ENCODE data around the gene WDR3.
"Not testable (repeated sequence)": the region's sequence is repeated elsewhere in the genome, so short reads cannot be mapped to it uniquely, and the experiment has no call there.

The WDR3 gene

DNA sequence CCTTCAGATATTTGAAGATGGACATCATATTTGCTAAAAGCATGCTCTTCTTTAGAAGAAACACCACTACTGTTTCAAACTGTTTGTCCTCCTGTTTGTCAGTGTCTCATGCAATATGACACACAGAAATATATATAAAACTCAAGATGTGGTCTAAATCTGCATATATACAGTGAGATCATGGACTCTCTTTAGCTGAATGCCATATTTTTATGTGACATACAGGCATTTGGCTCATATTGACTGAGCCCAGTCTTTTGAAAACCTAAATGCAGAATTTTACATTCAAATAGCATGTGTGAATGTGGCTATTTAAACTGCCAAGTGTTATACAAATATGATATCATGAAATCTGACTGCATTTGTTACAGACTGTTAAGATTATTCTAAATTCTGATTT, 18.5 kb upstream of the WDR3 start:
- Histone ChIP-seq H3K4me2 (ENCODE audit: low read length) (no peak overlapping the region), H3F3A (ENCODE audit: insufficient read depth, low read length) (no peaks in the 10 kb centered on the region), H3K9me3 (ENCODE audit: low read length) (no peaks in the 10 kb centered on the region), H3K9me2 (ENCODE audit: low read depth, low read length) (no peaks in the 10 kb centered on the region), H3K79me2 (ENCODE audit: insufficient read depth, low read length) (no peaks in the 10 kb centered on the region), H3K27me3 (ENCODE audit: insufficient read depth, low read length) (no peaks in the 10 kb centered on the region), H2AFZ (ENCODE audit: low read length) (no peak overlapping the region), H3K9ac (ENCODE audit: low read length) (no peak overlapping the region), H3K4me3 (ENCODE audit: low read depth, low read length, poor library complexity, severe bottlenecking) (no peak overlapping the region), H3K27ac (ENCODE audit: low read depth, low read length, poor library complexity, severe bottlenecking) (no peak overlapping the region), H4K20me1 (ENCODE audit: insufficient read depth, low read length) (no peaks in the 10 kb centered on the region), H3K4me1 (ENCODE audit: insufficient read depth, low read length, severe bottlenecking) (no peaks in the 10 kb centered on the region), H3K36me3 (ENCODE audit: insufficient read depth, low read length) (peaks cover 51% of the 10 kb centered on the region)
- no peak for TF ChIP-seq EZH2 (IDR thresholded peaks at IDR 0.05; ENCODE audit: borderline replicate concordance, low read length)
- TF ChIP-seq, protein P1, sequence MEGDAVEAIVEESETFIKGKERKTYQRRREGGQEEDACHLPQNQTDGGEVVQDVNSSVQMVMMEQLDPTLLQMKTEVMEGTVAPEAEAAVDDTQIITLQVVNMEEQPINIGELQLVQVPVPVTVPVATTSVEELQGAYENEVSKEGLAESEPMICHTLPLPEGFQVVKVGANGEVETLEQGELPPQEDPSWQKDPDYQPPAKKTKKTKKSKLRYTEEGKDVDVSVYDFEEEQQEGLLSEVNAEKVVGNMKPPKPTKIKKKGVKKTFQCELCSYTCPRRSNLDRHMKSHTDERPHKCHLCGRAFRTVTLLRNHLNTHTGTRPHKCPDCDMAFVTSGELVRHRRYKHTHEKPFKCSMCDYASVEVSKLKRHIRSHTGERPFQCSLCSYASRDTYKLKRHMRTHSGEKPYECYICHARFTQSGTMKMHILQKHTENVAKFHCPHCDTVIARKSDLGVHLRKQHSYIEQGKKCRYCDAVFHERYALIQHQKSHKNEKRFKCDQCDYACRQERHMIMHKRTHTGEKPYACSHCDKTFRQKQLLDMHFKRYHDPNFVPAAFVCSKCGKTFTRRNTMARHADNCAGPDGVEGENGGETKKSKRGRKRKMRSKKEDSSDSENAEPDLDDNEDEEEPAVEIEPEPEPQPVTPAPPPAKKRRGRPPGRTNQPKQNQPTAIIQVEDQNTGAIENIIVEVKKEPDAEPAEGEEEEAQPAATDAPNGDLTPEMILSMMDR (IDR thresholded peaks at IDR 0.05; ENCODE audit: low read length) = no peak

DNA sequence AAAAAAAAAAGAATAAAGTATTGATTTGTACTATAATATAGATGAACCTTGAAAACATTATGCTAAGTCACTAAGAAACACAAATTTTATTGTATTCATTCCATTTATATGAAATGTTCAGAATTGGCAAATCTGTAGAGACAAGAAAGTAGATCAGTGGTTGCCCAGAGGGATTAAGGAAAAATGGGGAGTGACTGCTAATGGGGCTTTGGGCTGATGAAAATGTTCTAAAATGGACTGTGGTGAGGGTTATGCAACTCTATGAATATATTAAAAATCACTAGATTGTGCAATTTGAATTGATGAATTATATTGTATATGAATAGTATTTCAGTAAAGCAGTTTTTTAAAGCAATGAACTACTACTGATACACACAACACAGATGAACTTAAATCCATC, 10.2 kb upstream of the WDR3 start:
- H3K9me2 ChIP-seq (ENCODE audit: low read depth, low read length) = no peaks in the 10 kb centered on the region
- peaks cover 58% of the 10 kb centered on the region for H3K36me3 ChIP-seq (ENCODE audit: insufficient read depth, low read length)
- no peak overlapping the region for H3K27ac ChIP-seq (ENCODE audit: low read depth, low read length, poor library complexity, severe bottlenecking)
- H3K4me1 ChIP-seq (ENCODE audit: insufficient read depth, low read length, severe bottlenecking) = no peaks in the 10 kb centered on the region
- no peaks in the 10 kb centered on the region for H3F3A ChIP-seq (ENCODE audit: insufficient read depth, low read length)
- no peak overlapping the region for H3K9ac ChIP-seq (ENCODE audit: low read length)
- no peaks in the 10 kb centered on the region for H4K20me1 ChIP-seq (ENCODE audit: insufficient read depth, low read length)
- H2AFZ ChIP-seq (ENCODE audit: low read length) = no peak overlapping the region
- no peak for TF ChIP-seq EZH2 (IDR thresholded peaks at IDR 0.05; ENCODE audit: borderline replicate concordance, low read length)
- no peak overlapping the region for H3K4me3 ChIP-seq (ENCODE audit: low read depth, low read length, poor library complexity, severe bottlenecking)
- no peak overlapping the region for H3K4me2 ChIP-seq (ENCODE audit: low read length)
- no peaks in the 10 kb centered on the region for H3K9me3 ChIP-seq (ENCODE audit: low read length)
- H3K27me3 ChIP-seq (ENCODE audit: insufficient read depth, low read length) = no peaks in the 10 kb centered on the region
- peaks cover 3% of the 10 kb centered on the region; the same call in 1 of the 2 replicates for H3K79me2 ChIP-seq (ENCODE audit: insufficient read depth, low read length)

DNA sequence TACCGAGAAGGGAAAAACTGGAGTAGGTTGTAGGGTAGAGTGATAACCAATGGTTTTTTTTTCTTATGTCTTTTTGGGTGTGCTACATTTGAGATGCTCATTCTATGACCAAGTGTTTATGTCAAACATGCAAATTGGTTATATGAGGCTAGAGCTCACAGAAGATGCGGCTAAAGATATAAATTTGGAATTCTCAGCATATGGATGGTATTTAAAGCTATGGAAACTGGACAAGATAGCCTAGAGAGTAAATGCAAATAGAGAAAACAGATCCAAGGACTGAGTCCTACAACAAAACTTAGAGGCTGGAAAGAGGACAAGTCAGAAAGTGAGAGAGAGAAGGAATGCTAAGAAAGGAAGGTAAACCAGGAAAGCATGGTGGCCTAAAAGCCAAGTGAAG, 7.5 kb upstream of the WDR3 start:
- no peak overlapping the region for H3K4me3 ChIP-seq (ENCODE audit: low read depth, low read length, poor library complexity, severe bottlenecking)
- no peak overlapping the region for H3K4me2 ChIP-seq (ENCODE audit: low read length)
- no peaks in the 10 kb centered on the region for H3K9me3 ChIP-seq (ENCODE audit: low read length)
- H2AFZ ChIP-seq (ENCODE audit: low read length) = no peak overlapping the region
- no peak overlapping the region for H3K27ac ChIP-seq (ENCODE audit: low read depth, low read length, poor library complexity, severe bottlenecking)
- H4K20me1 ChIP-seq (ENCODE audit: insufficient read depth, low read length) = no peaks in the 10 kb centered on the region
- TF ChIP-seq, protein P1 (IDR thresholded peaks at IDR 0.05; ENCODE audit: low read length) = no peak
- no peak for TF ChIP-seq EZH2 (IDR thresholded peaks at IDR 0.05; ENCODE audit: borderline replicate concordance, low read length)
- H3K9me2 ChIP-seq (ENCODE audit: low read depth, low read length) = no peaks in the 10 kb centered on the region
- H3K36me3 ChIP-seq (ENCODE audit: insufficient read depth, low read length) = peaks cover 33% of the 10 kb centered on the region
- H3K27me3 ChIP-seq (ENCODE audit: insufficient read depth, low read length) = no peaks in the 10 kb centered on the region
- peaks cover 13% of the 10 kb centered on the region for H3K4me1 ChIP-seq (ENCODE audit: insufficient read depth, low read length, severe bottlenecking)
- H3K79me2 ChIP-seq (ENCODE audit: insufficient read depth, low read length) = peaks cover 7% of the 10 kb centered on the region; the same call in 1 of the 2 replicates
- H3F3A ChIP-seq (ENCODE audit: insufficient read depth, low read length) = no peaks in the 10 kb centered on the region
- H3K9ac ChIP-seq (ENCODE audit: low read length) = no peak overlapping the region

DNA sequence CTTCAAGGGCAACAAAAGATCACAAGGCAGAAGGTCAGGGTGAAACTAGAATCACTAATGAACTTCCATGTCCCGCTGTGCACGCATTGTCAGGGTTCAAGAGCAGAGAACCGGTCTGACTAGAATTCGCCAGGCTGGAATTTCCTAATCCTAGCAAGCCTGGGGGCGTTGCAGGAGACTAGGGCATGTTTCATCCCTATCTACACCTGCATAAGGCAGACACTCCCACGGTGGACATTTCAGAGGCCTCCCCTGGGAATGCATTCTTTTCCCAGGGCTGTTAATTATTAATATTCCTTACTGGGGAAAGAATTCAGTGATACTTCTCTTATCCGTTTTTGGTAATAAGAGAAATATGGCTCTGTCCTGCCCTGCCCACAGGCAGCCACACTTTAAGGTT, 6.8 kb upstream of the WDR3 start:
- H4K20me1 ChIP-seq (ENCODE audit: insufficient read depth, low read length) = not testable (repeated sequence)
- H3K79me2 ChIP-seq (ENCODE audit: insufficient read depth, low read length) = peaks cover 13% of the 10 kb centered on the region; the same call in 1 of the 2 replicates

More for the DNA sequence above, 6.8 kb upstream of the WDR3 start:
- H3K27me3 ChIP-seq (ENCODE audit: insufficient read depth, low read length); H3K4me2 ChIP-seq (ENCODE audit: low read length); H3F3A ChIP-seq (ENCODE audit: insufficient read depth, low read length); H3K9me3 ChIP-seq (ENCODE audit: low read length); H2AFZ ChIP-seq (ENCODE audit: low read length); H3K4me3 ChIP-seq (ENCODE audit: low read depth, low read length, poor library complexity, severe bottlenecking); H3K9me2 ChIP-seq (ENCODE audit: low read depth, low read length); H3K27ac ChIP-seq (ENCODE audit: low read depth, low read length, poor library complexity, severe bottlenecking); H3K9ac ChIP-seq (ENCODE audit: low read length): not testable (repeated sequence)
- Histone ChIP-seq H3K36me3 (ENCODE audit: insufficient read depth, low read length) (peaks cover 26% of the 10 kb centered on the region), H3K4me1 (ENCODE audit: insufficient read depth, low read length, severe bottlenecking) (peaks cover 18% of the 10 kb centered on the region)

All from OCI-LY1 (cell line).